Stromal cell of bone marrow (primary cell): ENCODE measurements around the gene ATOX1.

Source experiments
- DNase-seq: peaks from one replicate; pipeline ENCODE4 v3.0.0-alpha.2; 2012; ENCODE audit warnings: low read depth

The ATOX1 gene

DNA sequence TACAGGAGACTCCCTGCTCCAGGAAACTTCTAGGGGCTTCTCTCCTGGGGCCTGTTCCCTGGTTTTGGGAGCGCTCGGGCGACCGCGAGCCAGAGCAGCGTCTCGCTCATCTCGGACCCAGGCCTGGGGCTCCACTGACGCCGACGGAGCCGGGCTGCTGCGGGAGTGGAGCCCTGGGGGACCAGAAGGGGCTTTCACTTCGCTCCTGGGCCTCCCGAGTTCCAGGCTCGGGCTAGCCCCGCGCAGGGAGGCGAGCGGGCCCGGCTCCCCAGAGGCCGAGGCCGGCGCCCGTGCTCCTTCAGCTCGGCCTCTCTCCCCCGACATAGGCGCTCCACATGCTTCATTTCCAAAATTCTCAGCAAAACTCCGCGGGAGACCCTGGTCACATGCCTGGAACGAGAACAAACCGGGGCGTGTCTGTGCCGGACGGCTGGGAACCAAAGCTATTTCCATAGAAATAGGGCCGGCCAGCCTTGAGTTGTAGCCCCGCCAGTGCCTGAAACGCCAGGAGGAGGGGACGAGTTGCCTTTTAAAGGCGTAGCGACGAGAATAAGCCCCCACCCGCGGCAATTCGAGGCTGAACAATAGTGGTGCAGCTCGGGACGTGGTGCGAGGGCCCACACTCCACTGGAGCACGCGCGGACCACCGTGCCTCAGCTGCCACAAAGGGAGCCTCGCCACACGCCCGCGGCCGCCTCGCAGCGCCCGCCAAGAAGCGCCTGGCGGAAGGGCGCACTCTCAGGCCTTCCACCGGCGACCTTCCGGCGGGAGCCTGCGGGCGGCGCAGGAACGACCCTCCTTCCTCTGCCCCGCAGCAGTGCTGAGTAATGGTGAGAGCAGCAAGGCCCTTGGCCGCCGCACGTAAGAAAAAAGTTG, 12.2 kb upstream of the ATOX1 start:
- DNase-seq, result peak; percentile 73

DNA sequence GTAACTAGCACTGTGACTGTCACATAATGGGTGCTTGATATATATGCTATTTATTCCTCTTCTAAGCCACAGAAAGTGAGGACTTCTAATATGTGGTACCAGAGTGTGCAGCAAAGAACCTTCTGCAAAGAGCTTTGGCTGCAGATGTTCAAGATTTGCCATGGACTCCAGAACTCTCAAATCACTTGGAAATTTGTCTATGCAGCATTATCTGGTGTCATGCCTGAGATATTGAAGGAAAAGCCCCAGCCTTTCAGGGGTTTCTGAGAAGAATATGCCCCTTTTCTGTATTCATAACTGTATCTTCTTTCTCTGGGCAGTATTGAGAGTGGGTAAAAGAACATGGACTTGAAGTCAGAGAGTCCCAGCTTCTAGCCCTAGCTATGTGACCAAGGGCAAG, 8.5 kb upstream of the ATOX1 start:
- no peak for DNase-seq

DNA sequence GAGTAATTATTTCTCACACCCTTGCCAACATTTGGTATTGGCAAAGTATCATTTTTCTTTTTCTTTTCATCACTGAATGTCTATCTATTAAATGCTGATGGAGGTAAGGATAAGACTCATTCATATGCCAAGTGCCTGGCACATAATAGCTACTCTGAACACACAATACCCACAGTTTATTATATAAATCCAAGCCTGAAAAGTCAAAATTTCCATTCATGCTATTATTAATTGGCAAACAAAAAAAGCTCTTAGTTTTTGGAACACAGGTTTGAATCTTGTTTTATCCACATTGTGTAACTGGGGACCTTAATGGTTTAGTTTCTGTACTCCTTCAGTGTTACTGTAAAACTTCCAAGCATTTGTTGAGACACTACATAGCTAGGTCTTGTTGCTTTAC, 6.4 kb upstream of the ATOX1 start:
- DNase-seq, result no peak

DNA sequence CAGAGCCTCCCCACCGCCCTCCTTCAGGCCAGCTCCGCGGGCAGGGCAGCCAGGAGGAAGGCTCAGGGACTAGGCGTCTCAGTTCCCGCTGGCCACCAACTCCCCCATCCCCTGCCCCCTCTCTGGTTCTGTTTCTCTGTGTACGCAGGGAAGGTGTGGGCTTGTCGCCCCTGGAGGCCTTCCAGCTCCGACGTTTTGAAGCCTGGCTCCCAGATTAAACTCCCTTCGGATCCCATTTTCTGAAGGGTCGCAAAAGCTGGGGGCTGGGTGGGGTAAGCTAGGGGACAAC, 346 bp downstream of the ATOX1 start:
- no peak for DNase-seq

DNA sequence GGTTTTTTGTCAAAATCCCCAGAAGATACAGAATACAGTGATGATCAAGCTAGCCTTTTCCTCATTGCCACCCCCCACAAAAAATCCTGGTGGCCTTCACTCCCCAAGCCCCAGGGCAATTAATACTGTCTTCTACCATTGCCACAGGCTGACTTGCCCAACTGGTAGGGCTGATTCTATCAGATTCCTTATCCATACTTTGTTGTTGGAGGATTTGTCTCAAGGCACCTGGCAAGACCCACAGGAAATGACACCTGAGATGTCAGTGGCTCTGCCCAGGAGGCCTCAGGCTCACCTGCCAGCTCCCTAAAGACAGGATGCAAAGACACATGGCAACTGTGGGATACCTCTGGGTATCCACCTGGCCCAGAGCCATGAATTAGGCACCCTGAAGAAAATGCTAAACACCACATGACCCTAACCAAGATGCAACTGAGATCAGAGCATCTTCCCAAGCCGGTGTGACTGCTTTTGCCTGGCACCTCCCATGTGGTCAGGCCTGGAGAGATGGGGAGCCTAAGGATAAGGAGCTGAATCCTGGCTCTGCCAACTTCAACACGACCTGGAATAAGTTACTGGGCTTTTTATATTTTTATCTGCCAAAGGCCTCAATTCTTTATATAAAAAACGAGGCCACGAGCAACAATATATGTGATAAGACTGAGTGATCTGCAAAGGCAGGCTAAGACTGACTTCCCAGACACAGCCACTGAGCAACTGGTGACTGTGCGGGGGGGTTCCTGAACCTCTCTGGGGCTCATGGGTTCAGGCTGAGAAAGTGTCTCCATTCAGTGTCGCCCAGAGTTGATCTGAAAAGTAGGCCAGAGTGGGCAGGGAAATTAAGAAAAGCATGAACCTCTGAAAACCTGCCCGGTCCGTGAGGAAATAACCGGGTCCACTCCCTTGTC, 944 bp downstream of the ATOX1 start:
- no peak for DNase-seq

DNA sequence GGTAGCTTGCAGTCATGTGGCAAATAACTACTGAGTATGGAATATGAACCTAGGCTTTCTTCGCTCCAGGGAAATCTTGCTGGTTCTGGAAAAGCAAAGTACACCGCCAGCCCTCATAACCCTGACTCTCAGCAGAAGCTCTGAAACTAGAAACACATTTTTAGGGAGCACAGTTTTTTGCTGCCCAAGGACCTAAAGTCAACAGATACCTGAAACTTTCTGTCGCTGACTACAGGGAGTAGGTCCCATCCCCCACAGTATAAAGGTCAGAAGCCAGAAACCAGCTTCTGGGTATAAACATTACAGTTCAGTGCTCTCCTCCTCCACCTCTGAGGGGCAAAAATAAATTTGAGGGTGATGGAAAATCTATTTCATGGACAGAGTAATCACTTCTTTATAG, 3.0 kb downstream of the ATOX1 start:
- no peak for DNase-seq

DNA sequence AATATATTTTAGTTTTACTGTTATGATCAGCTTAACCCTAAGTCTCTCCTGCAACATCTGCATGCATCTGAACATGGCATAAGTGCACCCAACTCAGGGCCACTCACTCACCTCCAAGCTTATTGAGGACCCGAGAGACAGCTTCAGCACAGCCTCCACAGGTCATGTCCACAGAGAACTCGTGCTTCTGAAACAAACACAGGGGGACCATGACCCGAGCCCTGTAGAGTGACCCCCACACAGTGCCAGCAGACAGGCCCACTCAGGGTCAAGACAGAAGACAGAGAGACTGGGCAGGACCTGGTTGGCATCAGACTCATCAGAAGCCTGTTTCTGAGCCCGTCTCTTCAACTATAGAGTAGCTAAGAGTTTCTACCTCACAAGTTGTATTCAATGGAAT, 6.8 kb downstream of the ATOX1 start:
- no peak for DNase-seq

DNA sequence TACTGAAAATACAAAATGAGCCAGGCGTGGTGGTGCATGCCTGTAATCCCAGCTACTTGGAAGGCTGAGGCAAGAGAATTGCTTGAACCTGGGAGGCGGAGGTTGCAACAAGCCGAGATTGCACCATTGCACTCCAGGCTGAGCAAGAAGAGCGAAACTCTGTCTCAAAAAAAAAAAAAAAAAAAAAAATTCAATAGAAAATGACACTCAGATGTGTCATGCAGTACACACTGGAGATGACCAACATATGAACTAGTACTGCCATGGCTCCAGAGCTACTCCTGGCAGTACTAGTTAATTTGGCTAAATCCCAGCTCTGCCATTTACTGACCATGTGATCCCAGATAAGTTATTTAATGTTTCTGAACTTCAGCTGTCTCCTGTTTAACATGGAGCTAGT, 7.3 kb downstream of the ATOX1 start:
- DNase-seq, result no peak

DNA sequence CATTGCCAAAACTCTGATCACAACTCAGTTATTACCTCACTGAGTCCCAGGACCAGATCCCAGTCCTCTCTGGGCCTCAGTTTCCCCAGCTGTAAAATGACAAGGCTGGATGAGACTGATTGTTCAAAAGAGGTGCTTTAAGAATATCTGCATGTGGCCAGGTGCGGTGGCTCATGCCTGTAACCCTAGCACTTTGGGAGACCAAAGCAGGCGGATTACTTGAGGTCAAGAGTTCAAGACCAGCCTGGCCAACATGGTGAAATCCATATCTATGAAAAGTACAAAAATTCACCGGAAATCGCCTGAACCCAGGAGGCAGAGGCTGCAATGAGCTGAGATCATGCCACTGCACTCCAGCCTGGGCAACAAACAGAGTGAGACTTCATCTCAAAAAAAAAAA, 8.3 kb downstream of the ATOX1 start:
- no peak for DNase-seq

DNA sequence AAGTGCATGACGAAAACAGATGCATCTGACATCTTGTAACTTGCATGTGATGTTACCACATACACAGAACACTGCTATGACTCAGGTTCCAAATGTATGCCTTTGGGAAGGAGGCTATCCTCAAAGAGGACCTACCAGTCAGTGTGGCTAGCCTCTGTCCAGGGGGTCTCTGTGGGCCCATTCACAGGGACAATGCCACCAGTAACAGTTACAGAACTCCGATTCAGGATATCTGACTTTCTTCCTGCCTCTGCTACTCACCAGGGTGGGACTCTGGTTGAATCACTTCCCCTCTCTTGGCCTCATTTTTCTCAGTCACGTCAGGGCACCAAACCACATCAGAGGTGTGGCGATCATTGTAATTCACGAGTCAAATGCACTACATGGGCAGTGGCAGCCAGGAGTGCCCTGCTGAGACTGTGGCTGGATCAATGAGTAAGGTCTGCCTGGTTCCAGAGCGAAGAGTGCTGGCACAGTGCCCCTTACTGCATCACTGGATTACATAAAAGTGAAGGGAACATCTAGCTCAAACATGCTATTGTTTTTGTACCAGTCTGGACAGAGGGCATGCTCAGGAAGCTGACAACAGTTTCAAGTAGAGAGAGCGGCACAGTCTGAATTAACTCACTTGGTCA, 13.2 kb downstream of the ATOX1 start:
- DNase-seq, result peak; percentile 81

DNA sequence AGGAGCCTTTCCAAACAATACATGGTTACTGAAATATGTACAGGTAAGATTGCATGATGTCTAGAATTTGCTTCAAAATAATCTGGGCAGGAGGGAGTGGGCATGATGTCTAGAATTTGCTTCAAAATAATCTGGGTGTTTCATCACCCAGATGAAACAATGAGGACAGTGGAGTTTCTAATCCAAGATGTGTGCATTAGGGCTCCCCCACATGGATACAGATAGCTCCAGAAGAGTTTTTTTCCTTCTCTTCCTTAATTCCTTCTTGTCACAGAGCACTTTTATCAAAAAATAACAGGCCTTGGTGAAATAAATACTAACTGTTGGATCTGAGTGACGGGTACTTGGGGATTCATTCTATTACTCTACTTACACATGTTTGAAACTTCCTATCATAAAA, 14.9 kb downstream of the ATOX1 start:
- no peak for DNase-seq

DNA sequence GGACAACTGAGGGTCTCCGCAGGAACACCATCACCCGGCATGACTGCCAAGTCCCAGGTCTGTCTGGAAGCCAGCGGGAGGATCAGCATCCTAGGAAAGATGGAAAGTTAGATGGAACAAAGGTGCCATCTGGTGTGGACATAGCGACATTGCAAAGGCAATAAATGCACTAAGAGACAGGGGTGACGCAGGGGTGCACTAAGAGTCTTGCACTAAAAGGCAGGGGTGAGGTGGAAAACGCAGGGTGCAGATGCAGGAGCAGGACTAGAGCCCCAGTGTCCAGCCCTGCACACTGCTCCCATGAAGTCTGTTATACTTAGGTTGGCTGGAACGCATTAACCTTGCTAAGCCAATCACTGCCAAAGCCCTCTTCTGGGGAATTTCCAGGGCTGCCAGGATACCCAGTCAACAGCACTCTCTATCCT, 15.5 kb downstream of the ATOX1 start:
- DNase-seq, result no peak

DNA sequence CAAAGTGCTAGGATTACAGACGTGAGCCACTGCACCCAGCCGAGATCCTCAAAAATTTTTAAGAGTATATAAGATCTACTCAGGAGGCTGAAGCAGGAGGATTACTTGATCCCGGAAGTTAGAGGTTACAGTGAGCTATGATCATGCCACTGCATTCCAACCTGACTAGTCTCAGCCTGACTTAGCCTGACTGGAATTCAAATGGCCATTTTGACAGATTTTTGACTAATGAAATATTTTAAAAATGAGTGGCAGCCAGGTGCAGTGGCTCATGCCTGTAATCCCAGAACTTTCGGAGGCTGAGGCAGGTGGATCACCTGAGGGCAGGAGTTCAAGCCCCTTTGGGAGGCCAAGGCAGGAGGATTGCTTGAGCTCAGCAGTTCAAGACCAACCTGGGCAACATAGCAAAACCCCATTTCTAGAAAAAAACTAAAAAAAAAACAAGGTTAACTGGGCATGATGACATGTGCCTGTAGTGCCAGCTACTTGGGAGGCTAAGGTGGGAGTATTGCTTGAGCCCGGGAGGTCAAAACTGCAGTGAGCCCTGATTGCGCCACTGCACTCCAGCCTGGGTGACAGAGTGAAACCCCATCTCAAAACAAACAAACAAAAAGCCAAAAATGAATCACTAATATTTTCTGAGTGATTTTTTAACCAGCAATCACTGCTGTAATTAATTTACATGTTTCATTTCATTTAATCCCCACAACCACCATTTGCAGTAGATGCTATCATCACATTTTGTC, 16.6 kb downstream of the ATOX1 start:
- DNase-seq, result no peak

DNA sequence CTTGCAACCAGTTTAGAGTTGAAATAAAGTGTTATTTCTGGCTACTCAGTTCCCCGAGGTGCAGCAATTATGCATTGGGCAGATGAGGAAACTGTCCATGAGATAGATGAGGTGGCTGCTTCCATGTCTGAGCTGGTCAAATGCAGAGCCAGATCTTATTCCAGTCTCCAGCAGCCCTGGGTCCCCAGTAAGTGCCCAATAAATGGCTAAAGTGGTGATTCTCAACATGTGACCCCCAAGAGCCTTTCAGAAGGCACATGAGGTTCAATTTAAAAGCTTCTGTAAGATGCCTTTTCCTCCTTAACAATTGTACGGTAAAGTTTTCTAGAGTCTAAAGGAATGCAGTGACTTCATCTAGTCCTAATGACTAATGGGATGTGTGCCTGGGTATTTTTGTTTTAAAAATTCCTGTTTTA, 17.5 kb downstream of the ATOX1 start:
- no peak for DNase-seq

DNA sequence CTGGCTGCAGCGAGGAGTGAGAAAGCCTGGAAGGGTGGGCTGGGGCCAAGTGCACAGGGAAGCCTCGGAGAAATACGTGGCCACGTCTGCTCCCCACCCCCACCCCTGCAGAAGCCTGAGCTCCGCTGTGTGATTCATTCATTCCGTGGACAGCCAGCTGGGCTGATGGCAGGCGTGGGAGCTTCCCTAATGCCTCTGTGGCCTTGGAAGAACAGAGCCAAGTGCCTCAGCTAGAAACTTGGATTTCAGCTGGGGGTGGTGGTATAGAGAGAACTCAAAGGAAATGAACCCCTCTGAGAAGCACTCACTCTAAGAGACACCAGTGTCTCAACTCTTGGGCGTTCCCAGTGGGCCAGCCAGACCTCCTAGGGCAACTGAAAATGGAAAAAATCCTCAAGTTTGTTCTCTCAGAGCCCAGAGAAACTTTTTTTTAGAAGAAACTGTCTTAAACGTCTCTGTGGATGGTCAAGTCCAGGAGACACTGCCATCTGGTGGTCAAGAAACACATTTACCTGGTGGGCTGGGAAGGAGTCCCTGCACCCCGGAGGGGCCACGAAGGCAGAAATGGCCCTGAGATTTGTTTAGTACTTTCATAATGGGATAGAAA, 18.0 kb downstream of the ATOX1 start:
- peak; percentile 91 for DNase-seq

DNA sequence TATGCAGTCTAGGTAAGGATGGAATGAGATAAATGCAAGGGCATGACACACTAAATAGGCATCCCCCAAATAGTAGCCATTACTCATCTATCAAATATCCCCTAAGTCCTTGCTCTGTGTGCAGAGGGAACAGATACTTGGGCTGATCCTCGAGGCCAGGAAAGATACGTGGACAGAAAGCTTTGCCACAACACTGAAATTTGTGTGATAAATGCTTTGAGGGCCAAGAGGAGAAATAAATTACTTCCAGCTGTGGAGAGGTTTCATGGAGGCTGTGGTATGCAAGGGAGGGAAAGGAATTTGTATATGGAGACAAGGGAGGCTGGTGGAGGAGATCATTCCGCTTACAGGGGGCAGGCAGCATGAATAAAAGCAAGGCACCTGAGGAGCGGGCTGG, 18.5 kb downstream of the ATOX1 start:
- DNase-seq, result peak; percentile 69

DNA sequence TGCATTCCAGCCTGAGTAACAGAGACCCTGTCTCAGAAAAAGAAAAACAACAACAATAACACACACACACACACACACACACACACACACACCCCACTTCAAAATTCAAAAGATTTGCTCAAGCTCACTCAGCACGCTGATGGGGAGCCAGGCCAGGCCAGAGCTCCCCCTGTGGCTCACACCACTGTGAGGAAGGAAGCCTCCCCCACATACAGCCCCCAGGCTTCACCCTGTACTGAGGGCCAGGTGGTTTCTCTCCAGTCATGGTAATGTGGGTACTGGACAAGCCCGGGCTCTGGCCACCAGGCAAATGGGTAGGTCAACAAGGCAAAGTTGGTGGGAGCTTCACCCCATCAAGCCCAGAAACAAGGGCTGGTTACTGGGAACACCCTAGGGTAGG, 19.0 kb downstream of the ATOX1 start:
- no peak for DNase-seq

DNA sequence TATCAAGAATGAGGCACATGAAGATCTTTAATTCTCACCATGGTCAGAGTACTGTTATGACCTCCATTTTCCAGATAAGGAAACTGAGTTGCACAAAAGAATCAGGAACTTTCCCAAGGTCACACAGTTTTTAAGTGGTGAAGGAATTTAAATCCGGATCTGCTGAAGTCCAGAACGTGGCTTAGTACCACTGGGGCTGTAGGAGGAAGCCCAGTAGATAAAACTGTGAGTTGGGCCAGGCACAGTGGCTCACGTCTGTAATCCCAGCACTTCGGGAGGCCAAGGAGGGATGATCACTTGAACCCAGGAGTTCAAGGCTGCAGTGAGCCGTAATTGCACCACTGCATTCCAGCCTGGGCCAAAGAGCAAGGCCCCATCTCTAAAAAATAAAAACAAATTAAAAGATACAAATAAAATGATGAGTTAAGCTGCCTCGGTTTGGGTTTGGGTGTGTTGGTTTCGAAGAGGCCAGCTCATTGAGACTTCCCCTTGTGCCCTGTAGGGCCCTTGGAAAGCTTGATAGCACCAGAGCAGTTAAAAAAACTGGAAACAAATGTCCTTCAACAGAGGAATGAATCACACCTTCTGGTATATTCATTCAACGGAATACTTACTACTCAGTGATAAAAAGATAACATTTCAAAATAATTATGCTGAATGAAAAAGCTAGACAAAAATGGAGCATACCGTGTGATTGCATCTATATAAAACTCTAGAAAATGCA, 20.1 kb downstream of the ATOX1 start:
- DNase-seq, result no peak

DNA sequence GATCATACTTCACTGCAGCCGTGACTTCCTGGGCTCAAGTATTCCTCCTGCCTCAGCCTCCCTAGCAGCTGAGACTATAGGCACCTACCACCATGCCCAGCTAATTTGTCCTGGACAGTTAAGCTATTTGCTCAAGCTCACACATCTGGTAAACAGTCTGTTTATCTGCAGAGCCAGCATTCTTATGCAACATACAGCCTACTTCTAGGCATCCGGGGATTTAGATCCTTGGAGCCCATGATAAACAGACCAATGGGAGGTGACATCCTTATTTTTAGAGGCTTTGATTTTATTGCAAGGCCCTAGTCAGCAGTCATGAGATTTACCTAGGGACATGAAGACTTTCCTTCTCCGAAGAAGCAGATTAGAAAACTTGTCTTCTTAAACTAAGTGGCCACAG, 21.0 kb downstream of the ATOX1 start:
- DNase-seq, result no peak

DNA sequence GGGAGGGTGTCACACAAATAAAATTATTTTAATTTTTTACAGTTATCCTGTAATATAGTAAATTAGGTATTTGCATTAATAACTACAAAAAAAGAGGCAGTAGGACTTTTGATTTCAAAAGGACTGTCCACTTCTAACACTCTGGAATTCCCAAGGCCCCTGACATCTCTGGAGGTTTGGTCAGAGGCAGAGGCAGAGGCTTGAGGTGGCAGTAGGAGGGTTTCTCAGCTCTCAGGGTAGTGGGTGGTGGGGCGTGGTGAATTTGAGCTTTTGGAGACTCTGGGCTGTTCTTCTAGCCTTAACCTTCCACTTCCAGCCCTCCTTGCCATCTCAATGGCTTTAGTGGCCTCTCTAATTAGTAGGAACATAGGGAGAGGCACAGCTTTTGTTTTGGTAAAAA, 22.8 kb downstream of the ATOX1 start:
- no peak for DNase-seq

DNA sequence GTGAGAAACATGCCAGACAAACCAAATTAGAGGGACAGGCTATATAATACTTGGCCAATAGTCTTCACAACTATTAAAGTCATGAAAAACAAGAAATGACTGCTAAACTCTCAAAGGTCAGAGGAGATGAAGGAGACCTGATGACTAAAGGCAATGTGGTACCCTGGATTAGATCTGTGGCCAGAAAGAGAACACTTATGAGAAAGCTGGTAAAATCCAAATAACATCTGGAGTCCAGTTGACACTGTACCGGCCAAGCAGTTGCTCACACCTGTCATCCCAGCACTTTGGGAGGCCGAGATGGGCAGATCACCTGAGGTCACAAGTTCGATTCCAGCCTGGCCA, 24.4 kb downstream of the ATOX1 start:
- no peak for DNase-seq
